Measurements from ENCODE around the gene LDAH.

LDAH gene

GRCh38 chr2:20643060-20643459, 179.8 kb downstream of the LDAH start:
- in situ Hi-C loops (cut with MboI; ENCODE audit: low sequenced_read_pairs) = loop anchor here (10.0 to 25.0 kb wide), 3 partner anchors 188 to 706 kb away; no protein-coding TSS in a partner anchor

GRCh38 chr2:20642055-20642971, 180.6 kb downstream of the LDAH start:
- in situ Hi-C loops (cut with MboI; ENCODE audit: low sequenced_read_pairs) = loop anchor here (10.0 to 25.0 kb wide), 3 partner anchors 188 to 705 kb away; no protein-coding TSS in a partner anchor

- in situ Hi-C loops (cut with MboI; ENCODE audit: low sequenced_read_pairs) = loop anchor here (10.0 to 25.0 kb wide), 3 partner anchors 187 to 704 kb away; no protein-coding TSS in a partner anchor
These were observed 181.5 kb downstream of the LDAH start for GRCh38 chr2:20641123-20641985.

GRCh38 chr2:20640411-20641122, 182.3 kb downstream of the LDAH start:
- in situ Hi-C loops (cut with MboI; ENCODE audit: low sequenced_read_pairs) = loop anchor here (10.0 to 25.0 kb wide), 3 partner anchors 186 to 703 kb away; no protein-coding TSS in a partner anchor

DNA sequence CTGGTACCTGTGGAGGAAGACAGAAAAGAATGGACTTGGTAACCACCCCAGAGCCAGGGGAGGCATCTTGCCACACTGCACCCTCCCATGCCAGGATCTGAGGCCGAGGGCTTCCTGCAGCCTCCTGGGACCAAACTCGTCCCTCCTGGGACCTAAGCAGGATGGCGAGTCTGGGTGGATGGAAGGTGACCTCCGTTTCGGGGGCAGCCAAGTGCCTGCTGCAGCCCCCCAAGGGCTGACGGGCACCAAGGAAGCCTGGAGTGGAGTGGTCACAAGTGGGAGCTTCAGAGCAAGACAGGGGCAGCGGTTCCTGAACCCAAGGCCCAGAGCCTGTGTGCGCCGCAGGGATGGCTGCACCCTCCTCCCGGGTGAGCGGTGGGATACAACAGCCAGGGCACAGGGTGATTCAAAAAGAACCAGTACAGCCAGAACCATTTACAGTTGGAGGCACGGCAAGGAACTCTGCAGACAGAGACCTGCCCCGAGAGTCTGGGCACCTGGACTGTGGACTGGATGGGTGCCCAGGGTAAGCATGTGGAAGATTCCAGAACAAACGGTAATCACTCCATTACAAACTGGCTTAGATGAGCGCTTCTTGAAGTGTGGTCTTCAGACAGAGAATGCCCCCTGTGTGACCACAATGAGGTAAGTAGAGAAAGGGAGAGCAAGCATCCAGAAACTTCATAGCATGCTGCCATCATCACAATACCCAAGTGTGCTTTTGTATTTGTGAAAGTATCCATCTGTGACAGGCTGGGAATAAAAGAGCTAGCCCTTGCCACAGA, 184.1 kb downstream of the LDAH start:
- in situ Hi-C loops (cut with MboI; ENCODE audit: low sequenced_read_pairs) = loop anchor here (25.0 kb wide), 2 partner anchors 527 to 702 kb away; no protein-coding TSS in a partner anchor

DNA sequence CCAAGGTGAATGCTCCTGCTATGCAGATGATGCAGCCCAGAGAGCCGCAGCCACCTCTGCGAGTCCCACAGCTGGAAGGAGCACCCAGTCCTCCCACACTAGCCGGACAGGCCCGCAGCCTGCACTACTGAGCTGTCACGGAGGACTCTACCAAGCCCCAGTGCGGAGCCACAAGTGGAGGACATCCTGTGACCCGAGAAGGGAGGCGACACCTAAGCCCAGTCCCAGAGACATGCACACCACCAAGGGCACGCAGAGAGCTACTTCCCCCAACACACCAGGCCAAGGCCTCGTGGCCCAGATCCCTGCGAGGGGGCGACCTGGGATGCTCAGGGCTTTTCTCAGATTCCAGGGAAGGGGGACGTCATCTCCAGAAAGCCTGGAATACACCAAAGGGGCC, 184.9 kb downstream of the LDAH start:
- in situ Hi-C loops (cut with MboI; ENCODE audit: low sequenced_read_pairs) = loop anchor here (25.0 kb wide), 2 partner anchors 526 to 701 kb away; no protein-coding TSS in a partner anchor

GRCh38 chr2:20637147-20637546, 185.8 kb downstream of the LDAH start:
- in situ Hi-C loops (cut with MboI; ENCODE audit: low sequenced_read_pairs) = loop anchor here (25.0 kb wide), 2 partner anchors 525 to 700 kb away; no protein-coding TSS in a partner anchor

GRCh38 chr2:20635675-20636584, 187.0 kb downstream of the LDAH start:
- in situ Hi-C loops (cut with MboI; ENCODE audit: low sequenced_read_pairs) = loop anchor here (25.0 kb wide), 2 partner anchors 524 to 699 kb away; no protein-coding TSS in a partner anchor

DNA sequence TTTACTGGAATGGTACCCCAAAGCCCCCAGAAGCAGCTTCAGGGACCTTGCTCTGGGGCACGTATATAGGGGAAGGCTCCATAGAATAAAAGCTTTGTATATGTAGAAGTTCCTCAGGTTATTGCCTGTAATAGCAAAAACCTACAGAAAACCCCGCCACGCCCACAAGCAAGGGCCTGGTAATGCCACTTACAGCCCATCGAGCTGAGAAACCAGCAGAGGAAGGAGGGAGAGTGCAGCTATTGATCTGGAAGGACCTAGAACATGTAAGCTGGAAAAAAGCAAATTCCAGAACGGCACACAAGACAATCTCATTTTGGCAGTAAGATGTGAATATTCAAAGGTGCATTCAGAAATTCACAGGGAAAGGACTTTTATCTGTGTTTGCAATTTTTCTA, 187.8 kb downstream of the LDAH start:
- in situ Hi-C loops (cut with MboI; ENCODE audit: low sequenced_read_pairs) = loop anchor here (25.0 kb wide), 2 partner anchors 523 to 698 kb away; no protein-coding TSS in a partner anchor

DNA sequence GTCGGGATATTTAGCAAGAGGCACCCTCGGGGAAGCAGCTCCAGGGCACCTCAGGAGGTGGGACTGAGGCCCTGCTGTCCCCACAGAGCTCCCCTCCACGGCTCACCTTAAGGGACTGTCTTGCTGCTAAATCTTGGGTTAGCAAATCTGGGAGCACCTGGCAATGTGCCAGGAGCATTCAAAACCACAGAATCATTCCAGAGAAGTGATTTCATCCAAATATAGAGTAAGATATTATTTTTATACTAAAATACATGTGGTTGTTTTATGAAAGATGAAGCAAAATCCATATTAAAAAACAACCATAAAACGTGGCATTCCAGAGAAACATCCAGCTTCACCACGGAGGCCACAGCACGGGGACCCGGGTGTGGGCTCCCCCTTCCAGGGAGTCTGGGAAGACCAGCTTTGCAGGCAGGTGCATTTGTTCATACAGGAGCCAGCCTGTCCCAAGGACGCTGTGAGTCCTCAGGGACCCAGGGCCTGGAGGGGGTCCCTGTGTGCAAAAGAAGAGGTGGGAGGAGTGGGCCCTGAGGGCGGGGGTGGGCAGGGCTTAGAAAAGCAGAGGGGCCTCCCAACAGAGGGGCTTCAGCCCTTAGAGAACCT, 188.3 kb downstream of the LDAH start:
- in situ Hi-C loops (cut with MboI; ENCODE audit: low sequenced_read_pairs) = loop anchor here (25.0 kb wide), 2 partner anchors 522 to 697 kb away; no protein-coding TSS in a partner anchor
